ENCODE results near the gene CES3.

The CES3 gene

GRCh38 chr16:67022531-67023214 lies 61.6 kb downstream of the CES3 start:
- Histone ChIP-seq H3K9ac (ENCODE audit: low read depth, low read length) (no peak overlapping the region), H3K4me3 (ENCODE audit: low read depth, low read length) (no peak overlapping the region), H3K9me3 (ENCODE audit: control insufficient read depth, insufficient read depth, low read length) (no peaks in the 10 kb centered on the region), H3K27me3 (ENCODE audit: control insufficient read depth, insufficient read depth, low read length) (no peaks in the 10 kb centered on the region), H3K4me1 (ENCODE audit: control insufficient read depth, insufficient read depth, low read length) (no peaks in the 10 kb centered on the region), H3K36me3 (ENCODE audit: control insufficient read depth, insufficient read depth, low read length) (no peaks in the 10 kb centered on the region), H3K27ac (ENCODE audit: low read depth, low read length) (no peak overlapping the region)

- H3K4me1 ChIP-seq (ENCODE audit: control insufficient read depth, insufficient read depth, low read length) = peaks cover 6% of the 10 kb centered on the region
- no peak overlapping the region for H3K9ac ChIP-seq (ENCODE audit: low read depth, low read length)
- H3K4me3 ChIP-seq (ENCODE audit: low read depth, low read length) = no peak overlapping the region
- no peaks in the 10 kb centered on the region for H3K9me3 ChIP-seq (ENCODE audit: control insufficient read depth, insufficient read depth, low read length)
- H3K27me3 ChIP-seq (ENCODE audit: control insufficient read depth, insufficient read depth, low read length) = no peaks in the 10 kb centered on the region
- H3K27ac ChIP-seq (ENCODE audit: low read depth, low read length) = no peak overlapping the region
- H3K36me3 ChIP-seq (ENCODE audit: control insufficient read depth, insufficient read depth, low read length) = no peaks in the 10 kb centered on the region
Observed at GRCh38 chr16:67023689-67024088, 62.6 kb downstream of the CES3 start.

All from HUES48 (cell line).